CD4-positive, alpha-beta T cell treated with Interleukin-6 at 100 ng/mL for 8 hours (primary cell): ENCODE measurements around the gene FBXL15.
"Not testable (repeated sequence)": the region's sequence is repeated elsewhere in the genome, so short reads cannot be mapped to it uniquely, and the experiment has no call there.

Source experiments
- DNase-seq: peaks from one replicate; pipeline ENCODE4 v3.0.0-alpha.2; 2020; ENCODE audit warnings: mixed read lengths, low spot score

The FBXL15 gene

GRCh38 chr10:102431452-102432124 lies 11.0 kb downstream of the FBXL15 start:
- no peak for DNase-seq

GRCh38 chr10:102432162-102432950 lies 11.7 kb downstream of the FBXL15 start, which contains the start of gene CUEDC2:
TSS of gene CUEDC2 (minus strand) at chr10:102432574. CDS start at chr10:102425188, 7,386 bp downstream.
- peak; percentile 95 for DNase-seq

GRCh38 chr10:102433619-102434046 lies 13.0 kb downstream of the FBXL15 start:
- DNase-seq, result no peak

- DNase-seq, result no peak
Observed at GRCh38 chr10:102434394-102435132, 13.9 kb downstream of the FBXL15 start.

- no peak for DNase-seq
Observed at GRCh38 chr10:102435133-102435497, 14.5 kb downstream of the FBXL15 start.

- DNase-seq, result peak; percentile 43
Observed at GRCh38 chr10:102435529-102436233, 15.0 kb downstream of the FBXL15 start.

GRCh38 chr10:102436312-102436711 lies 15.7 kb downstream of the FBXL15 start:
- no peak for DNase-seq

- no peak for DNase-seq
Observed at GRCh38 chr10:102437515-102437914, 16.9 kb downstream of the FBXL15 start.

GRCh38 chr10:102438374-102438773 lies 17.7 kb downstream of the FBXL15 start:
- DNase-seq, result no peak

GRCh38 chr10:102444851-102445250 lies 24.2 kb downstream of the FBXL15 start:
- no peak for DNase-seq

GRCh38 chr10:102449321-102450123 lies 28.9 kb downstream of the FBXL15 start:
- peak; percentile 91 for DNase-seq

- no peak for DNase-seq
Observed at GRCh38 chr10:102450124-102450373, 29.4 kb downstream of the FBXL15 start.

GRCh38 chr10:102450374-102451104 lies 29.9 kb downstream of the FBXL15 start:
- peak; percentile 94 for DNase-seq

- DNase-seq, result no peak
Observed at GRCh38 chr10:102451105-102451969, 30.7 kb downstream of the FBXL15 start, which contains the start of gene C10orf95. TSS of gene C10orf95 (minus strand) at chr10:102451543. CDS start at chr10:102451093, 450 bp downstream.

GRCh38 chr10:102452672-102453340 lies 32.2 kb downstream of the FBXL15 start:
- peak; percentile 21 for DNase-seq

- DNase-seq, result no peak
Observed at GRCh38 chr10:102453502-102453901, 32.9 kb downstream of the FBXL15 start.

- DNase-seq, result not testable (repeated sequence)
Observed at GRCh38 chr10:102454662-102455487, 34.2 kb downstream of the FBXL15 start.

- no peak for DNase-seq
Observed at GRCh38 chr10:102455893-102456471, 35.3 kb downstream of the FBXL15 start.
